Left renal pelvis (tissue), 4 donors: ENCODE results near the gene HOOK1. TPM values are rescaled to one million over a fixed set of nuclear protein-coding genes. Genes with fewer than 3 reads are reported as not detected.
"Not testable (repeated sequence)": the region's sequence is repeated elsewhere in the genome, so short reads cannot be mapped to it uniquely, and the experiment has no call there.

Experiments
- DNase-seq, 4 donors: peaks; one replicate each; pipeline ENCODE4 v3.0.0-alpha.2; 2013; ENCODE audit warnings: low read depth in 4 of 4, low spot score in 3 of 4
- polyA plus RNA-seq, 4 donors: library from polyadenylated mRNA; unstranded; fragments of 120-200 nt; gene quantifications; one replicate each; pipeline ENCODE4 v1.2.1, GENCODE V29; 2013; ENCODE audit not compliant: insufficient read length in 4 of 4

Gene HOOK1
- polyA plus RNA-seq, 4 donors, result 3.5 to 84.7 (median 71.7) TPM

- DNase-seq, result no peak
These were observed 5.1 kb downstream of the HOOK1 start for GRCh38 chr1:59819566-59820438.

- no peak for DNase-seq
These were observed 12.4 kb downstream of the HOOK1 start for GRCh38 chr1:59827055-59827643.

GRCh38 chr1:59828160-59828559 is 13.4 kb downstream of the HOOK1 start:
- DNase-seq, result no peak

- DNase-seq, result no peak
These were observed 16.8 kb downstream of the HOOK1 start for GRCh38 chr1:59831529-59831928.

- DNase-seq, result no peak
These were observed 18.3 kb downstream of the HOOK1 start for GRCh38 chr1:59833022-59833421.

- DNase-seq, result no peak
These were observed 19.2 kb downstream of the HOOK1 start for GRCh38 chr1:59833991-59834390.

- DNase-seq, result not testable (repeated sequence)
These were observed 23.1 kb downstream of the HOOK1 start for GRCh38 chr1:59837857-59838256.

GRCh38 chr1:59845091-59845490 is 30.3 kb downstream of the HOOK1 start:
- no peak for DNase-seq

- DNase-seq, result no peak
These were observed 31.6 kb downstream of the HOOK1 start for GRCh38 chr1:59846209-59846894.

GRCh38 chr1:59846895-59847282 is 32.1 kb downstream of the HOOK1 start:
- DNase-seq, result no peak

- no peak for DNase-seq
These were observed 37.4 kb downstream of the HOOK1 start for GRCh38 chr1:59852117-59852516.

GRCh38 chr1:59855297-59855696 is 40.5 kb downstream of the HOOK1 start:
- not testable (repeated sequence) for DNase-seq

GRCh38 chr1:59856725-59857338 is 42.1 kb downstream of the HOOK1 start:
- no peak for DNase-seq

GRCh38 chr1:59857679-59858354 is 43.1 kb downstream of the HOOK1 start:
- no peak for DNase-seq

GRCh38 chr1:59866462-59866861 is 51.7 kb downstream of the HOOK1 start:
- no peak for DNase-seq

GRCh38 chr1:59871746-59872145 is 57.0 kb downstream of the HOOK1 start:
- DNase-seq, result no peak

GRCh38 chr1:59877108-59877682 is 62.4 kb downstream of the HOOK1 start:
- DNase-seq, result no peak

- DNase-seq, result no peak
These were observed 63.6 kb downstream of the HOOK1 start for GRCh38 chr1:59878370-59878769.

GRCh38 chr1:59879574-59879973 is 64.8 kb downstream of the HOOK1 start:
- DNase-seq, result peak; percentile 29 to 54 (median 44)

- DNase-seq, result no peak
These were observed 65.3 kb downstream of the HOOK1 start for GRCh38 chr1:59879996-59880505.
